Measurements from ENCODE around the gene ZKSCAN1. TPM values are rescaled to one million over a fixed set of nuclear protein-coding genes. Genes with fewer than 3 reads are reported as not detected.
A peak's percentile ranks its signal among the peaks of the same experiment; 100 is the strongest.

The ZKSCAN1 gene
- total RNA-seq, 1 donor from 2014 or later = 32.9 TPM

GRCh38 chr7:100071018-100071723 is 55.8 kb downstream of the ZKSCAN1 start:
- Histone ChIP-seq H3K9ac (ENCODE audit: low read depth in 1 of 3, low read length in 3 of 3) (no peak overlapping the region), H3K27me3 (ENCODE audit: control insufficient read depth in 3 of 3, insufficient read depth in 3 of 3, low read length in 3 of 3) (no peaks in the 10 kb centered on the region), H3K36me3 (ENCODE audit: control insufficient read depth in 3 of 3, insufficient read depth in 3 of 3, low read length in 3 of 3) (peaks cover 66 to 77% (median 68%) of the 10 kb centered on the region in 3 donors), H3K9me3 (ENCODE audit: control insufficient read depth in 3 of 3, low read length in 3 of 3) (peaks cover 23 to 30% (median 28%) of the 10 kb centered on the region in 3 donors), H3K4me1 (ENCODE audit: control insufficient read depth in 3 of 3, insufficient read depth in 3 of 3, low read length in 3 of 3) (no peaks in the 10 kb centered on the region), H3K27ac (ENCODE audit: low read depth, low read length) (no peak overlapping the region), H3K4me3 (ENCODE audit: low read length in 3 of 3) (peak overlapping the region in 2 of 3 donors; percentile 24 to 49)

GRCh38 chr7:100072462-100072861 is 57.1 kb downstream of the ZKSCAN1 start:
- Histone ChIP-seq H3K4me1 (ENCODE audit: control insufficient read depth in 3 of 3, insufficient read depth in 3 of 3, low read length in 3 of 3) (no peaks in the 10 kb centered on the region), H3K27me3 (ENCODE audit: control insufficient read depth in 3 of 3, insufficient read depth in 3 of 3, low read length in 3 of 3) (no peaks in the 10 kb centered on the region), H3K27ac (ENCODE audit: low read depth, low read length) (no peak overlapping the region), H3K9me3 (ENCODE audit: control insufficient read depth in 3 of 3, low read length in 3 of 3) (peaks cover 23 to 30% (median 28%) of the 10 kb centered on the region in 3 donors), H3K9ac (ENCODE audit: low read depth in 1 of 3, low read length in 3 of 3) (no peak overlapping the region), H3K4me3 (ENCODE audit: low read length in 3 of 3) (no peak overlapping the region), H3K36me3 (ENCODE audit: control insufficient read depth in 3 of 3, insufficient read depth in 3 of 3, low read length in 3 of 3) (peaks cover 76 to 89% (median 77%) of the 10 kb centered on the region in 3 donors)

DNA sequence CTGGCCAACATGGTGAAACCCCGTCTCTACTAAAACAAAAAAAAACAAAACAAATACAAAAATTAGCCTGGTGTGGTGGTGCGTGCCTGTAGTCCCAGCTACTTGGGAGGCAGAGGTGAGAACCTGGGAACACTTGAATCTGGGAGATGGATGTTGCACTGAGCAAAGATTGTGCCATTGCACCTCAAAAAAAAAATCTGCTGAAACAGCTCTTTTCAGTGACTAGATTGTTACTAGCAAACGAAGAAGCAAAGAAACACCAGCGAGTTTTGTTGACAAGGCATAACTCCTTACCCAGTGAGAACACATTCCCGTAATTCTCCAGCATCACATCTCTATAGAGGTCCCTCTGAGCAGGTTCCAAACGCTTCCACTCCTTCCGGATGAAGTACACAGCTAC is 59.4 kb downstream of the ZKSCAN1 start:
- no peak overlapping the region for H3K9ac ChIP-seq (ENCODE audit: low read depth in 1 of 3, low read length in 3 of 3)
- H3K27ac ChIP-seq (ENCODE audit: low read depth, low read length) = no peak overlapping the region
- peaks cover 23 to 28% (median 27%) of the 10 kb centered on the region in 3 donors for H3K9me3 ChIP-seq (ENCODE audit: control insufficient read depth in 3 of 3, low read length in 3 of 3)
- H3K36me3 ChIP-seq (ENCODE audit: control insufficient read depth in 3 of 3, insufficient read depth in 3 of 3, low read length in 3 of 3) = peaks cover 78 to 87% (median 82%) of the 10 kb centered on the region in 3 donors
- no peak overlapping the region for H3K4me3 ChIP-seq (ENCODE audit: low read length in 3 of 3)
- H3K4me1 ChIP-seq (ENCODE audit: control insufficient read depth in 3 of 3, insufficient read depth in 3 of 3, low read length in 3 of 3) = peaks cover 7 to 13% (median 8%) of the 10 kb centered on the region in 3 donors
- H3K27me3 ChIP-seq (ENCODE audit: control insufficient read depth in 3 of 3, insufficient read depth in 3 of 3, low read length in 3 of 3) = no peaks in the 10 kb centered on the region

DNA sequence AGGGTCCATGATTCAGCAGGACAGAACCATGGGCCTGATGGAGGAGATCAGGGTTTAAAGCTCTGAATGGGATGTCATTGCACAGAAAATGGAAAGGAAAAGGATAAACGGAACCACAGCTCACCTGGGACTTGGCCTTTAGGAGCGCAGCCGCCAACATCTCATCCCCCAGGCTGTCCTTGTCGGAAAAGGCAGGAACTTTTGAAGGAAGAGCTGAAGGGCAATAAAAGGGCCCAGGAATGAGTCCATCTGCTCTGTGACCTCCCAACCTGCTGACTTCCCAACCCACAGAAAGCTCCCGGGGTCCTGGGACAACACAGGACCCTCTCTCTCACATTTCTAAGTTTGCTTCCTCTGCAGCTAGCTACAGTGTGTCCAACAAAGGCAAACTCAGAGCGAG is 60.0 kb downstream of the ZKSCAN1 start:
- Histone ChIP-seq H3K9me3 (ENCODE audit: control insufficient read depth in 3 of 3, low read length in 3 of 3) (peaks cover 22 to 23% (median 23%) of the 10 kb centered on the region in 3 donors), H3K36me3 (ENCODE audit: control insufficient read depth in 3 of 3, insufficient read depth in 3 of 3, low read length in 3 of 3) (peaks cover 73 to 85% (median 76%) of the 10 kb centered on the region in 3 donors), H3K27me3 (ENCODE audit: control insufficient read depth in 3 of 3, insufficient read depth in 3 of 3, low read length in 3 of 3) (no peaks in the 10 kb centered on the region), H3K27ac (ENCODE audit: low read depth, low read length) (no peak overlapping the region), H3K4me1 (ENCODE audit: control insufficient read depth in 3 of 3, insufficient read depth in 3 of 3, low read length in 3 of 3) (peaks cover 12 to 18% (median 13%) of the 10 kb centered on the region in 3 donors), H3K9ac (ENCODE audit: low read depth in 1 of 3, low read length in 3 of 3) (no peak overlapping the region), H3K4me3 (ENCODE audit: low read length in 3 of 3) (no peak overlapping the region)

DNA sequence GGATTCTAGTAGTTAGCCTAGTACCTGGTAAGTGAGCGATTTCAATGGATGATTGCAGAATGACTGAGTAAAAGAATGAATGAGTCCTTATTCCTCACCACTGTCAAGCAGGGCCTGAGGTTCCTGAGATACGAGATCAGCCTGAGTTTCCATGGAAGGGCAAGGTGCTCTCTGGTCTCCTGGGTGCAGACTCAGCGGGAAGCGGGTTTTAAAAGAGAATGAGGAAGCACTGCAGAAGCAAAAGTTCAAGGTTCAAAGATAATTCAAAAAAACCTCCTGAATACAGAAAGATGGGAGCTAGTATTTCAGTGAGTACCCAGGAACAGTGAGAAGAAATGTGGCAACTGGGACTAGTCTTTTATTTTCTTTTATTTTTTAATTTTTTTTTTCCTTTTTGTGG is 61.8 kb downstream of the ZKSCAN1 start:
- H3K9ac ChIP-seq (ENCODE audit: low read depth in 1 of 3, low read length in 3 of 3) = no peak overlapping the region

GRCh38 chr7:100079024-100079560 is 63.7 kb downstream of the ZKSCAN1 start:
- H3K9me3 ChIP-seq (ENCODE audit: control insufficient read depth in 3 of 3, low read length in 3 of 3) = no peaks in the 10 kb centered on the region
- H3K27ac ChIP-seq (ENCODE audit: low read depth, low read length) = no peak overlapping the region
- peaks cover 37 to 49% (median 41%) of the 10 kb centered on the region in 3 donors for H3K36me3 ChIP-seq (ENCODE audit: control insufficient read depth in 3 of 3, insufficient read depth in 3 of 3, low read length in 3 of 3)
- H3K9ac ChIP-seq (ENCODE audit: low read depth in 1 of 3, low read length in 3 of 3) = no peak overlapping the region
- no peak overlapping the region for H3K4me3 ChIP-seq (ENCODE audit: low read length in 3 of 3)
- peaks cover 22 to 31% (median 25%) of the 10 kb centered on the region in 3 donors for H3K4me1 ChIP-seq (ENCODE audit: control insufficient read depth in 3 of 3, insufficient read depth in 3 of 3, low read length in 3 of 3)
- no peaks in the 10 kb centered on the region for H3K27me3 ChIP-seq (ENCODE audit: control insufficient read depth in 3 of 3, insufficient read depth in 3 of 3, low read length in 3 of 3)

More for the DNA sequence above, 61.8 kb downstream of the ZKSCAN1 start:
- Histone ChIP-seq H3K4me1 (ENCODE audit: control insufficient read depth in 3 of 3, insufficient read depth in 3 of 3, low read length in 3 of 3) (peaks cover 18 to 23% (median 19%) of the 10 kb centered on the region in 3 donors), H3K27ac (ENCODE audit: low read depth, low read length) (no peak overlapping the region), H3K36me3 (ENCODE audit: control insufficient read depth in 3 of 3, insufficient read depth in 3 of 3, low read length in 3 of 3) (peaks cover 55 to 67% (median 59%) of the 10 kb centered on the region in 3 donors), H3K9me3 (ENCODE audit: control insufficient read depth in 3 of 3, low read length in 3 of 3) (peaks cover 6 to 8% (median 7%) of the 10 kb centered on the region in 3 donors), H3K4me3 (ENCODE audit: low read length in 3 of 3) (no peak overlapping the region), H3K27me3 (ENCODE audit: control insufficient read depth in 3 of 3, insufficient read depth in 3 of 3, low read length in 3 of 3) (no peaks in the 10 kb centered on the region)

DNA sequence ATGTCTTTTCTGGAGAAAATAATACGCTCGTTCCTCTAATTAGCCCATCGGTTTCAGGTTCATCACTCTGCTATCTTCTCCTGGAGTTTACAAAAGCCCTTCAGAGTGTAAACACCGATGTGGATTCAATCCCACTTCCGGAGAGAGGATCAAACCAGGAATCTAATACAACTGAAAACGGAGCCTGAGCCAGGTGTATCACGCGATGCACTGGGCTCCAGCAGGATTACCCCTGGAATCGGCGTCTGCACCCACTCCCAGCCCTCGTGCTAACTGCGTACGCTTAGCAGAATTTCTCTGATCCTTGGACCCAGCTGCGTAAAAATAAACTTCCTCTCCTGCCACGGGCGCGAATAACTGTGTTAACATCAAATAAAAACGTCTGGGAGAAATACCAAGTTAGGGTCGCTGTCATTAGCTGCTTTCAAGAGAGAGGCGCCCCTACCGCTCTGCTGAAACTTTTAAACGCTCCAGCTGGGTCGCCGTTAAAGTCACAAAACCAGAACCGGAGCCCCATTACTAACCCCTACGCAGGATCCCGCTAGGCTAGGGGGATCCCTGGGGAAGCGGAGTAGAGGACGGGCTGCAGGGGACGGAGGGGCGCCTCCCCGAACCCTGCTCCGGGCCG is 65.6 kb downstream of the ZKSCAN1 start:
- no peaks in the 10 kb centered on the region for H3K27me3 ChIP-seq (ENCODE audit: control insufficient read depth in 3 of 3, insufficient read depth in 3 of 3, low read length in 3 of 3)
- peak overlapping the region; percentile 98 to 99 (median 98) for H3K4me3 ChIP-seq (ENCODE audit: low read length in 3 of 3)
- peak overlapping the region; percentile 97 to 98 (median 98) for H3K9ac ChIP-seq (ENCODE audit: low read depth in 1 of 3, low read length in 3 of 3)
- no peaks in the 10 kb centered on the region for H3K9me3 ChIP-seq (ENCODE audit: control insufficient read depth in 3 of 3, low read length in 3 of 3)
- H3K27ac ChIP-seq (ENCODE audit: low read depth, low read length) = peak overlapping the region; percentile 83
- peaks cover 18 to 29% (median 21%) of the 10 kb centered on the region in 3 donors for H3K36me3 ChIP-seq (ENCODE audit: control insufficient read depth in 3 of 3, insufficient read depth in 3 of 3, low read length in 3 of 3)
- peaks cover 22 to 31% (median 25%) of the 10 kb centered on the region in 3 donors for H3K4me1 ChIP-seq (ENCODE audit: control insufficient read depth in 3 of 3, insufficient read depth in 3 of 3, low read length in 3 of 3)

DNA sequence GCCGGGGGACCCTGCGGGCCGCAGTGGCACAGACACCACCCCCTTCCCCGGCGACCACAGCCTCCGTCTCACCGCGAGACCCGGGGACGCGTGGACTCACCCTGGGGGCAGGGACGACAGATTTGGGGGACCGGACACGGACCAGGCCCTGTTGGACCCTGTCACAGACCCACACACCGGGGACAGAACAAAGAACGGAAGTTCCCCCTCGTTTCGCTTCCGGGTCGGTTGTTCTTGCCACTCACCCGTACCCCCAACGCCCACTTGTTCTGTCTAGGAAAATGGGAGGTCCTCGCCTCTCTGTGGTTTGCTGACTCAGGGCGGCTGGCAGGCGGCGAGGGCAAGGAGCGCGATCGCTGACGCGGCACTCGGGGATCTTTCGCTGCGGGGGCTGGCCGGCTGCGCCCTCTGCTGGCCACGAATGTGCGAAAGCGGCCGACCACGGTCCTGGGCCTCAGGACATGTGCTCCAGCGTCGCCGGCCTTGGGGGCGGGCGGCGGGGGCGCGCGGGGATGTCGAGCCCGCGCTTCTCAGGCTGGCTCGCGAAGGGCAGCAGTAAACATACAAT is 66.2 kb downstream of the ZKSCAN1 start, which contains the start of gene ZNF3:
Gene ZNF3 (minus strand): TSS at position 189 of the 568 bp plus-strand sequence. CDS start 4,366 bp downstream, outside the sequence.
- Histone ChIP-seq H3K27ac (ENCODE audit: low read depth, low read length) (peak within 1 kb of the TSS; percentile 83), H3K27me3 (ENCODE audit: control insufficient read depth in 3 of 3, insufficient read depth in 3 of 3, low read length in 3 of 3) (no peaks in the 10 kb centered on the region), H3K9me3 (ENCODE audit: control insufficient read depth in 3 of 3, low read length in 3 of 3) (no peaks in the 10 kb centered on the region), H3K4me1 (ENCODE audit: control insufficient read depth in 3 of 3, insufficient read depth in 3 of 3, low read length in 3 of 3) (peaks cover 22 to 31% (median 25%) of the 10 kb centered on the region in 3 donors), H3K4me3 (ENCODE audit: low read length in 3 of 3) (peak within 1 kb of the TSS; percentile 98 to 99 (median 98)), H3K9ac (ENCODE audit: low read depth in 1 of 3, low read length in 3 of 3) (peak within 1 kb of the TSS; percentile 97 to 98 (median 98)), H3K36me3 (ENCODE audit: control insufficient read depth in 3 of 3, insufficient read depth in 3 of 3, low read length in 3 of 3) (peaks cover 14 to 23% (median 17%) of the 10 kb centered on the region in 3 donors)

DNA sequence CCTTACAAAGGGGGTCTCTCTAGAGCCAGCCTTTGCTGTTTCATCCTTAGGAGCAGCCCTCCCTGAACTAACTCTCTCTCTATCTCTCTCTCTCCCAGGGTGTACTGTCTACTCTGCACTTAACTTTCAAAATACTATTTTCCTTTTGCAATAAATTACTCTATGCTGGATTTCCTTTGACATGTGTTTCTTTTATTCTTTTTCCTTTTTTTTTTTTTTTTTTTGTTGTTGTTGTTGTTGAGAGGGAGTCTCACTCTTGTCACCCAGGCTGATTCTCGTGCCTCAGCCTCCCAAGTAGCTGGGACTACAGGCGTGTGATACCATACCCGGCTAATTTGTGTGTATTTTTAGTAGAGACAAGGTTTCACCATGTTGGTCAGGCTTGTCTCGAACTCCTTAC is 67.6 kb downstream of the ZKSCAN1 start:
- H3K27me3 ChIP-seq (ENCODE audit: control insufficient read depth in 3 of 3, insufficient read depth in 3 of 3, low read length in 3 of 3) = no peaks in the 10 kb centered on the region

More for the DNA sequence above, 67.6 kb downstream of the ZKSCAN1 start:
- H3K4me1 ChIP-seq (ENCODE audit: control insufficient read depth in 3 of 3, insufficient read depth in 3 of 3, low read length in 3 of 3) = peaks cover 23 to 32% (median 25%) of the 10 kb centered on the region in 3 donors
- H3K27ac ChIP-seq (ENCODE audit: low read depth, low read length) = peak overlapping the region; percentile 83
- no peak overlapping the region for H3K4me3 ChIP-seq (ENCODE audit: low read length in 3 of 3)
- peaks cover 7 to 16% (median 9%) of the 10 kb centered on the region in 3 donors for H3K36me3 ChIP-seq (ENCODE audit: control insufficient read depth in 3 of 3, insufficient read depth in 3 of 3, low read length in 3 of 3)
- H3K9me3 ChIP-seq (ENCODE audit: control insufficient read depth in 3 of 3, low read length in 3 of 3) = no peaks in the 10 kb centered on the region
- peak overlapping the region in 1 of 3 donors; percentile 70 for H3K9ac ChIP-seq (ENCODE audit: low read depth in 1 of 3, low read length in 3 of 3)

Data from skeletal muscle tissue (tissue), 4 donors.